Lower lobe of right lung (tissue), 2 donors: ENCODE measurements around the gene CLDN15. TPM values are rescaled to one million over a fixed set of nuclear protein-coding genes. Genes with fewer than 3 reads are reported as not detected.

Experiments used
- ATAC-seq, 2 donors: fragments of 200-7000 bp; cut with Tn5 transposase; one replicate each; pipeline ENCODE4 v1.9.1; 2020 to 2022; ENCODE audit warnings: mild to moderate bottlenecking in 2 of 2, moderate library complexity in 2 of 2
- DNase-seq: peaks from one replicate; pipeline ENCODE4 v3.0.0-alpha.2; 2020
- H3K27ac ChIP-seq: fragments of 200-600 bp; one replicate; pipeline ENCODE4 v1.8.0; 2022
- H3K27me3 ChIP-seq: fragments of 200-600 bp; one replicate; pipeline ENCODE4 v1.8.0; 2022; ENCODE audit warnings: low read depth
- H3K36me3 ChIP-seq: fragments of 200-600 bp; one replicate; pipeline ENCODE4 v1.8.0; 2022; ENCODE audit warnings: mild to moderate bottlenecking
- H3K4me1 ChIP-seq: fragments of 200-600 bp; one replicate; pipeline ENCODE4 v1.8.0; 2022
- H3K4me3 ChIP-seq: fragments of 200-600 bp; one replicate; pipeline ENCODE4 v1.8.0; 2022; ENCODE audit warnings: mild to moderate bottlenecking
- H3K9me3 ChIP-seq: fragments of 200-600 bp; one replicate; pipeline ENCODE4 v1.8.0; 2022
- intact Hi-C: fragments of 100-400 bp; cut with DNase I; formaldehyde crosslinking; loops from one replicate; pipeline ENCODE4 v1.11.0; 2022
- total RNA-seq: library from RNA; stranded (reverse); fragmentation: NEBNext Ultra II Directional; extraction: Animal tissue kit (Norgen Biotek cat#: 25700); gene quantifications from one replicate; pipeline ENCODE4 v1.2.1, GENCODE V29; 2021
- TF ChIP-seq, protein P1 (sequence below): fragments of 200-600 bp; IDR thresholded peaks from one replicate; pipeline ENCODE4 v1.8.0; 2022; ENCODE audit warnings: antibody characterized with exemption, mild to moderate bottlenecking
- donor health status: DM: no; HTN: yes; CAD: no; lungs with severe emphysema.

The CLDN15 gene
- total RNA-seq, 1 donor from 2014 or later, result 11.1 TPM

DNA sequence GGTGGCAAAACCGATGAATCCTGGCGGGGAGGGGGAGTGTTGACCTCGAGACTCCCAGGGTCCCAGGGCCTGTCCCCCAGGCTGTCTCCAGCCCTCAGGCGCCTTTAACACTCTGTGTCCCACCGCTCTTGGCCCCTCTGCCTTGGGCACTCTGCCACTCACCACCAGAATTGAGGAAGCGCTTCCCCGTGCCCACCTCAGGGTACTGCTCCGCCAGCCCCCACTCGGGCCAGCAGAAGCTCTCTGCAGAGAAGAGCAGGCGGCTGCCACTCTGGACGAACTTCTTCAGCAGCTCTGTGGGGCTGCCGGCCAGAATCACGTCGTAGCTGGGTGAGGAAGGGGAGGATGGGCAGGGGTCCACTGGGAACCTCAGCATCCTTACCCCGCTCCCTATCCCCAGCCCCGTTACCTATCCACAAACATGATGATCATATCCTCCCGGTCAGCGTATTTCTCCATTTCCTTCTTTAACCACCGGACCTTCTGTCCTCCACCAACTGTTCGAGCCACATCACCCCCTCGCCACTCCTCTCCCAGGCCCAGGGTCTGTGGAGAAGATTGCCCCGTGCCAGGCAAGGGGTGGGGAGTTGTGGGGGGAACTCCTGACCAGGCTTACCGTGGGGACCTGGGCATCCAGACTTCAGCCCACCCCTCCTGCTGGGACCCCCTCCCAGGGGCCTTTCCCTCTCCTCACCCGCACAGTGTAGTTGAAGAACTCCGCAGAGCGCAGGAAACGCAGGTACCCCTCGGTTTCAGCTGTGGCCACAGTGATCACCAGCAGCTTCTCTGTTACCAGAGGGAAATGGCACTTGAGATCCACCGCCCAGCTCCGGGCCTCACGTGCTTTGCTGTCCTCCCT is 21.4 kb downstream of the CLDN15 start:
- peak overlapping the region; percentile 94 for H3K4me3 ChIP-seq
- intact Hi-C loops, result no loop called here
- no peaks in the 10 kb centered on the region for H3K9me3 ChIP-seq
- peak overlapping the region; percentile 93 for H3K27ac ChIP-seq
- H3K36me3 ChIP-seq, result peaks cover 50% of the 10 kb centered on the region
- peaks cover 30% of the 10 kb centered on the region for H3K4me1 ChIP-seq
- DNase-seq (peak; percentile 59), ATAC-seq (peak; percentile 2 to 18)
- TF ChIP-seq, protein P1, sequence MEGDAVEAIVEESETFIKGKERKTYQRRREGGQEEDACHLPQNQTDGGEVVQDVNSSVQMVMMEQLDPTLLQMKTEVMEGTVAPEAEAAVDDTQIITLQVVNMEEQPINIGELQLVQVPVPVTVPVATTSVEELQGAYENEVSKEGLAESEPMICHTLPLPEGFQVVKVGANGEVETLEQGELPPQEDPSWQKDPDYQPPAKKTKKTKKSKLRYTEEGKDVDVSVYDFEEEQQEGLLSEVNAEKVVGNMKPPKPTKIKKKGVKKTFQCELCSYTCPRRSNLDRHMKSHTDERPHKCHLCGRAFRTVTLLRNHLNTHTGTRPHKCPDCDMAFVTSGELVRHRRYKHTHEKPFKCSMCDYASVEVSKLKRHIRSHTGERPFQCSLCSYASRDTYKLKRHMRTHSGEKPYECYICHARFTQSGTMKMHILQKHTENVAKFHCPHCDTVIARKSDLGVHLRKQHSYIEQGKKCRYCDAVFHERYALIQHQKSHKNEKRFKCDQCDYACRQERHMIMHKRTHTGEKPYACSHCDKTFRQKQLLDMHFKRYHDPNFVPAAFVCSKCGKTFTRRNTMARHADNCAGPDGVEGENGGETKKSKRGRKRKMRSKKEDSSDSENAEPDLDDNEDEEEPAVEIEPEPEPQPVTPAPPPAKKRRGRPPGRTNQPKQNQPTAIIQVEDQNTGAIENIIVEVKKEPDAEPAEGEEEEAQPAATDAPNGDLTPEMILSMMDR, result no peak
- no peaks in the 10 kb centered on the region for H3K27me3 ChIP-seq

DNA sequence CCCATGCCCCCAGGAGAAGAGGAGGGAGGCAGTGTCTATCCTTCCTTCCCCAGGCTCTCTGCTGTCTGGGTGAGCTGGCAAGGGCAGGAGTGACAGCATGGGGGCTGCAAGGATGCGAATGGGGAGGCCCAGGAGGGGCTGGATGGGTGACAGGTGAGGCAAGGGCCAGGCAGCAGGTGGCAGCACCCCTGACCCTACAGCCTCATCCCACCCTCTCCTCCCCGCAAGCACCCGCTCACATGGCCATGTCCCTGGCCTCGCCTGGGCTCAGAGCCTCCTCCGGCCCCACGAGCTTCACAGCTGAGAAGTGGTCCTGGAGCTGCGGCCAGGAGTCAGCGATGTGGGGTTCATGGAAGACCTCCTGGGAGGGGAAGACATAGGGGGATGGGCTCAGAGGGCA is 25.6 kb downstream of the CLDN15 start:
- H3K36me3 ChIP-seq, result peaks cover 85% of the 10 kb centered on the region

DNA sequence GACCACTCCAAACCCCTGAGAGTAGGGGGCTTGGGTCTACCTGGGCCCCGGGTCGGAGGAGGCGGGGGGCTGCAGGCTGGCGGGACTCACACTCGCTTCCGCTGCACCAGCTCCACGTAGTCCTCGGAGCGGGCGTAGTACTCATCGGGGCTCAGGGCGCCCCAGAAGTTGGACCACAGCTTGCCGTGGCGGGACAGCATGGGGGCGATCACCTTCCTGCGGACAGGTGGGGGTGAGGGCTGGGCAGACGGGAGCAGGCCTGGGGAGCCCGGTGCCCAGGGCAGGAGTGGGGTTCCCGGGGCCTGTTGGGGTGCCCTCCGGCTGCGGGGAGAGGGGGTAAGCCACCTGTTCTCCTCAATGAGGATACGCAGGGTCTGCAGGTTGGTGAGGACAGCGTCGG is 26.1 kb downstream of the CLDN15 start:
- peaks cover 90% of the 10 kb centered on the region for H3K36me3 ChIP-seq
- H3K27me3 ChIP-seq, result no peaks in the 10 kb centered on the region
- ATAC-seq (no peak), DNase-seq (no peak)
- H3K27ac ChIP-seq, result no peak overlapping the region
- no peak overlapping the region for H3K4me3 ChIP-seq
- no peaks in the 10 kb centered on the region for H3K9me3 ChIP-seq
- peaks cover 7% of the 10 kb centered on the region for H3K4me1 ChIP-seq
- TF ChIP-seq, protein P1, result no peak
- intact Hi-C loops, result no loop called here

More for the DNA sequence above, 25.6 kb downstream of the CLDN15 start:
- intact Hi-C loops, result no loop called here
- H3K27me3 ChIP-seq, result no peaks in the 10 kb centered on the region
- TF ChIP-seq, protein P1, result no peak
- no peak for ATAC-seq
- no peak overlapping the region for H3K4me3 ChIP-seq
- H3K27ac ChIP-seq, result no peak overlapping the region
- no peak for DNase-seq
- peaks cover 10% of the 10 kb centered on the region for H3K4me1 ChIP-seq
- no peaks in the 10 kb centered on the region for H3K9me3 ChIP-seq

DNA sequence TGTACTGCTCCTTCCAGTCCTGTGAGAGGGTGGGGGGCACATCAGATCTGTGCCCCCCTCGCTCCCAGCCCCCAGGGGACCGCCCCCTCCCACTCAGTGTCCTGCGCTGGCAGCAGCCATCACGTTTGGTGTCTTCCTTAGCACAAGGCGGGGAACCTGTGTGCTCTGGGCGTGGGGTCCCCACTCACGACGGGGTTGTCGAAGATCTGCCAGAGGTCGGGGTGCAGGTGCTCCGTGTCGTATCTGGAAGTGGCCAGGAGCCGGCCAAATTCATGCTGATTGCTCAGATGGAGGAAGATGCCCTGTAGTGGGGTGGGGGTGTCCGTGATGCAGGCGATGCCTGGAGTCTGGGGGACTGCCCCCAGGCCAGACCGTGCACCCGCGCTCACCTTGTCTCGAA is 27.5 kb downstream of the CLDN15 start:
- DNase-seq, result no peak
- ATAC-seq, result no peak
- H3K36me3 ChIP-seq, result peaks cover 89% of the 10 kb centered on the region

DNA sequence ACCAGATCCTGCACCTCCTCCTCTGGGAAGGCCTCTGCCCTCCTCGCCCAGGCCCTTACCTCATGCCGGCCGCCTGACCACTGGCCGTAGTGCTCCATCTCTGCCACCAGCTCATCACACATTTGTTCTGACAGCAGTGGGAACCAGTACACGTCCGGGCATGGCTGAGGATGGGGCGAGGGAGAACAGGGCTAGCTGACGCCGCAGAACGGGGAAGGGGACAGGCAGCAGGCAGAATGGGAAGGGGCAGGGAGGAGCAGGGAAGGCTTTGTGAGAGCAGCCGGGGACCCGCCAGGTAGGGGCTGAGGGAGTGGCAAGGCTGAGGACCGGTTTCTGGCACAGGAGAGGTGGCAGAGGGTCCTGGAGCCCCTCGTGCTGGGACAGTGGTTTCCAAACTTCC is 28.8 kb downstream of the CLDN15 start:
- no peaks in the 10 kb centered on the region for H3K4me1 ChIP-seq
- no peak overlapping the region for H3K27ac ChIP-seq
- ATAC-seq (no peak), DNase-seq (no peak)
- H3K4me3 ChIP-seq, result no peak overlapping the region
- no peaks in the 10 kb centered on the region for H3K27me3 ChIP-seq
- TF ChIP-seq, protein P1, result no peak
- intact Hi-C loops, result no loop called here
- peaks cover 76% of the 10 kb centered on the region for H3K36me3 ChIP-seq
- H3K9me3 ChIP-seq, result no peaks in the 10 kb centered on the region

More for the DNA sequence above, 27.5 kb downstream of the CLDN15 start:
- Histone ChIP-seq H3K9me3 (no peaks in the 10 kb centered on the region), H3K4me3 (no peak overlapping the region), H3K27ac (no peak overlapping the region), H3K4me1 (no peaks in the 10 kb centered on the region), H3K27me3 (no peaks in the 10 kb centered on the region)
- TF ChIP-seq, protein P1, result no peak
- intact Hi-C loops, result no loop called here
